ENCODE measurements around the gene ARMC9. TPM values are rescaled to one million over a fixed set of nuclear protein-coding genes. Genes with fewer than 3 reads are reported as not detected.

ARMC9 gene
- total RNA-seq, 2 donors from 2014 or later: 6.9 to 10.1 TPM

DNA sequence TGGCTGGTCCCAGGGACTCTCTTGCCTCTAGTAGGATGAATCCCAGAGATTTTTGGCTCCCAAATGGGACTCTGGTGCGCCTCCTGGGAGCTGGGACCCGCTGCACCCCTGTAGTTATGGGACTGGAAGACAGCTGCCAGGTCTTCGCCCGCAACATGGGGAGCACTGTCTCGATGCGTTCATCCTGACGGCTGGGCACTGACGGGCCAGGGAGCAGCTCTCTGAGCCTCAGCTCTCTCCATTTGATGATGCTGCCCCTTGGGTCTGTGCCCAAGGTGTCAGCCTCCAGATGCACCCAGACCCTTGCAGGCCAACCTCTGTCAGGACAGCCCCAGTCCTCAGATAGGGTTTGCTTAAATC lies 9.3 kb upstream of the ARMC9 start:
- no peaks in the 10 kb centered on the region for H3K27me3 ChIP-seq
- intact Hi-C loops (cut with DNase I): no loop called here
- no peaks in the 10 kb centered on the region for H3K36me3 ChIP-seq (replicated peaks in 1 of 2; ENCODE audit: insufficient read depth in 1 of 2, low read depth in 2 of 2)
- TF ChIP-seq, protein P1, sequence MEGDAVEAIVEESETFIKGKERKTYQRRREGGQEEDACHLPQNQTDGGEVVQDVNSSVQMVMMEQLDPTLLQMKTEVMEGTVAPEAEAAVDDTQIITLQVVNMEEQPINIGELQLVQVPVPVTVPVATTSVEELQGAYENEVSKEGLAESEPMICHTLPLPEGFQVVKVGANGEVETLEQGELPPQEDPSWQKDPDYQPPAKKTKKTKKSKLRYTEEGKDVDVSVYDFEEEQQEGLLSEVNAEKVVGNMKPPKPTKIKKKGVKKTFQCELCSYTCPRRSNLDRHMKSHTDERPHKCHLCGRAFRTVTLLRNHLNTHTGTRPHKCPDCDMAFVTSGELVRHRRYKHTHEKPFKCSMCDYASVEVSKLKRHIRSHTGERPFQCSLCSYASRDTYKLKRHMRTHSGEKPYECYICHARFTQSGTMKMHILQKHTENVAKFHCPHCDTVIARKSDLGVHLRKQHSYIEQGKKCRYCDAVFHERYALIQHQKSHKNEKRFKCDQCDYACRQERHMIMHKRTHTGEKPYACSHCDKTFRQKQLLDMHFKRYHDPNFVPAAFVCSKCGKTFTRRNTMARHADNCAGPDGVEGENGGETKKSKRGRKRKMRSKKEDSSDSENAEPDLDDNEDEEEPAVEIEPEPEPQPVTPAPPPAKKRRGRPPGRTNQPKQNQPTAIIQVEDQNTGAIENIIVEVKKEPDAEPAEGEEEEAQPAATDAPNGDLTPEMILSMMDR (IDR thresholded peaks at IDR 0.05): no peak
- H3K9me3 ChIP-seq: no peaks in the 10 kb centered on the region
- H3K4me3 ChIP-seq: no peak overlapping the region
- peaks cover 18% of the 10 kb centered on the region for H3K4me1 ChIP-seq
- DNase-seq (no peak), ATAC-seq (no peak)
- 98% methylated on average over 8 of the region's 8 CpGs for WGBS, 2 donors
- H3K27ac ChIP-seq: no peak overlapping the region

DNA sequence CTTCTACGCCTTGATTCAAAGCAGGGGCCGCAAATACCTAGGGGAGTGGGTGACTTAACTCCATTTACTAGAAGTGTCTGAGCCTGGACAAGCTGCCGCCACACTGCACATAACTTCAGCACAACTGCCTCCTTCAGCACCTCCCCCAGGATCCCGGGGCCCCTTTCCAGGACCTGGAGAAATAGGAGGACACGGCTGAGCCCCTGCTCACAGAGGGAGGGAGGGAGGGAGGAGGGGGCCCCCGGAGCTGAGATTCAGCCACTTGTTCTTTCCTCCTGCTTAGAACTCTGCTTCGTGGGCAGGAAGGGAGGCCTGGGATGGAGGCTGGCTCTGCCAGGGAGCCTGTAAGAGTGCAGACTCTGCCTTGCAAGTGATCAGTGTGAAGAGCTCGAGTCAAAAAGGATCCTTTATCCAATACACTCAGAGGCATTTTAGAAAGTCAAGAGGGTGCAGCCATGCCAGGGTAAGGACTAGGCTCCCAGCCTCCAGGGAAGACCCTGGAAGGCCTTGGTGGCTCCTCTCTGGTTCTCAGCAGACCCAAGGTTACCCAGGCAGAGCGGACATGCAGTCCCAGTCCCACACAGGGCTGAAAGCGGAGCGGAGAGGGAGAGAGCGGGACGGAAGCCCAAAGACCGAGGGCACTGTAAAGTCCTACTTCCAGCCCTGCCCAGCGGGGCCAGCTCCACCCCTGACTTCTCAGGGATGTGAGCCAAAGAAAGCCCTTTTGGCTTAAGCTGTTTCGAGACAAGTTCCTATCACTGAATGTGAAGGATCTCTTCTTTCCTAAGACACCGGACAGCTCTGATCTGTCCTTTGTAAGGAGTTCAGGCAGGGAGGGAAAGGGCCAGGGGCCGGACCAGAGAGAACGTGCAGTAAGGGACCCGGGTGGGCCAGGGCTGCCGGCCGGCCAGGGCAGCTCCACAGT lies 8.6 kb upstream of the ARMC9 start:
- intact Hi-C loops (cut with DNase I): no loop called here
- Histone ChIP-seq H3K27ac (peak overlapping the region in 3 of 4 donors; percentile 56 to 85 (median 65)), H3K36me3 (replicated peaks in 1 of 2; ENCODE audit: insufficient read depth in 1 of 2, low read depth in 2 of 2) (no peaks in the 10 kb centered on the region), H3K9me3 (no peaks in the 10 kb centered on the region), H3K27me3 (no peaks in the 10 kb centered on the region), H3K4me1 (peaks cover 18% of the 10 kb centered on the region), H3K4me3 (no peak overlapping the region)
- 62 to 63% methylated on average over 19 to 22 of the region's 22 CpGs for WGBS, 2 donors
- TF ChIP-seq, protein P1 (IDR thresholded peaks at IDR 0.05): no peak
- no peak for TF ChIP-seq POLR2A (IDR thresholded peaks at IDR 0.05)
- DNase-seq (peak in 3 of 4 donors; percentile 26 to 38 (median 35)), ATAC-seq (peak; percentile 48)

DNA sequence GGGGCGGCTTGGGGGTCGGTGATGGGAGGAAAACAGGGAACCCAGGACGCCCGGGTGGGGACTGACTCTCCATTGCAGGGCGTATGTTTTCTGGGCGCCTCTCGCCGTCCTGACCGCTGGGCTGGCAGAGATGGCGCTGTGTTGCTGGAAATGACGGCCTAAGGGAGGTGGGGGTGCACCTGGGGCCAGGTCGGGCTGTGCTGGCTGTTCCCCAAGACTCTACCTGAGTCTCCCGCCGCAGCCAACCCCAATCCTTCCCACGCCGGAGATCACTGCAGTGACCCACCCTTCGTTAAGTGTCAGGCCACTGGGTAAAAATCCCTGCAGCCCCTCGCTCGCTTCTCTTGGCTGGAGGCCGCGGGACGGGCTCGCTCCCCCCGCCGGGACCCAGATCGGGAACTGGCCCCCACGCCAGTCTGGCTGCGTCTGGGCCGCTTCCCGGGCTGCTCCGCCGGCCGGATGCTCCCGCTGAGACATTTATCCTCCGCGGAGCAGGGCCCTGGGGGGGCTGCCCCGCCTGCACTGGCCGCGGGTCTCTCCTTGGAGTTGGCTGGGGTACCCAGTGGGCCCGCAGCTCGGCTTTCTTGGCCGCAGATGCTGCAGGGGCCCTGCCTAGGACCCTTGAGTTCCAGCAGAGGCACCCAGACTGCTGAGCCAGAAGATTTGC lies 7.8 kb upstream of the ARMC9 start:
- intact Hi-C loops (cut with DNase I): no loop called here
- TF ChIP-seq, protein P1 (IDR thresholded peaks at IDR 0.05): peak in 4 of 7 experiments; percentile 2 to 20 (median 13)
- peak in 2 of 3 donors; percentile 19 to 28 for TF ChIP-seq POLR2A (IDR thresholded peaks at IDR 0.05)
- peak; percentile 77 for ATAC-seq

DNA sequence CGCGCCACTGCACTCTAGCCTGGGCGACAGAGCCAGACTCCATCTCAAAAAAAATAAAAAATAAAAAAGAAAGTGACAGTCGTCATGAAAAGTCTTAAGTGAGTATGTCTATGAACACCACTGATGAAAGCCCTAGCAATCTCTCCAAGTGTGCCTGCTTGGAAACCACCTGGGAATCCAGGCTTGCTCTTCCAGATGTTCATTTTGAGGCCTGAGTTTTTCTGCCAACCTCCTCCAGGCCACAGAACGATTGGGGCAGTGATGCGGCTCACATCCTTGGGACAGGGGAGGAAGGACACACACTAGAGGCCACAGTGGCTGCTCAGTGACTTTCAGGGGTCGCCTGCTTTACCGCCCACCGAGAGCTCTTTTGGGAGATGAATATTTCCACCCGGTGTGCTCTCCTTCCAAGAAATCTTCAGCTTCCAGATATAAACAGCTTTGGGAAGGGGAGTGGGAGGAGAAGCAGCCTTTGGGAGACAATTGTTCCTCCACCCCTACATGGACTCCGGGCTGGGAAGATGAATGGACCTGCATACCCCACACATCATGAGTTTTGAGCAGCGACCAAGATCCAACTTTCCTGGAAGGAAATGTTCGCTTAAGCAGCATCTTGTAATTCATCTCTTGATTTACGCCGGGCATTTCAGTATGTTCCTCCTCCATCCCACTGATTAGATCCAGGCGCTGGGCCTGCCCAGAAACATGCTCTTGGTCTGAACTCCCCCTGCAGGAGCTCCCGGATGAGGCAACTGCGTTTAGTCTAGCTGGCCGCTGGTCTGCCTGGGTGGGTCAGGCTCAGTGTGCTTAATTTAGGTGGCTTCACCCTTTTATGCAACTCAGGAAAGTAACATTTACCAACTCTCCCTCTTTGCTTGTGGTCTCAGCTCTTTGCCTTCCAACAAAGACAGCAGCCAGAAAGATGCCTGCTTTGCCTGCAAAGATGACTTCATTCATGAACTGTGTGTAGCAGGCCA lies 6.2 kb upstream of the ARMC9 start:
- no peaks in the 10 kb centered on the region for H3K27me3 ChIP-seq
- H3K9me3 ChIP-seq: no peaks in the 10 kb centered on the region
- intact Hi-C loops (cut with DNase I): no loop called here
- no peak overlapping the region for H3K27ac ChIP-seq
- DNase-seq (peak; percentile 24 to 56 (median 38)), ATAC-seq (peak; percentile 18)
- H3K36me3 ChIP-seq (replicated peaks in 1 of 2; ENCODE audit: insufficient read depth in 1 of 2, low read depth in 2 of 2): no peaks in the 10 kb centered on the region
- H3K4me3 ChIP-seq: no peak overlapping the region
- TF ChIP-seq POLR2A (IDR thresholded peaks at IDR 0.05): no peak
- TF ChIP-seq, protein P1 (IDR thresholded peaks at IDR 0.05): peak in 4 of 7 experiments; percentile 9 to 26 (median 14)
- peaks cover 18% of the 10 kb centered on the region for H3K4me1 ChIP-seq
- 74 to 76% methylated on average over 19 of the region's 19 CpGs for WGBS, 2 donors

More for the DNA sequence above, 7.8 kb upstream of the ARMC9 start:
- Histone ChIP-seq H3K4me1 (peaks cover 18% of the 10 kb centered on the region), H3K36me3 (replicated peaks in 1 of 2; ENCODE audit: insufficient read depth in 1 of 2, low read depth in 2 of 2) (no peaks in the 10 kb centered on the region), H3K27ac (peak overlapping the region in 3 of 4 donors; percentile 56 to 85 (median 65)), H3K9me3 (no peaks in the 10 kb centered on the region), H3K4me3 (no peak overlapping the region), H3K27me3 (no peaks in the 10 kb centered on the region)
- WGBS, 2 donors: 11 to 12% methylated on average over 5 to 42 of the region's 42 CpGs
- DNase-seq: peak; percentile 52 to 69 (median 64)

Measured in body of pancreas (tissue), 4 donors.